ENCODE measurements around the gene PIEZO2.

- TF ChIP-seq, protein P1, sequence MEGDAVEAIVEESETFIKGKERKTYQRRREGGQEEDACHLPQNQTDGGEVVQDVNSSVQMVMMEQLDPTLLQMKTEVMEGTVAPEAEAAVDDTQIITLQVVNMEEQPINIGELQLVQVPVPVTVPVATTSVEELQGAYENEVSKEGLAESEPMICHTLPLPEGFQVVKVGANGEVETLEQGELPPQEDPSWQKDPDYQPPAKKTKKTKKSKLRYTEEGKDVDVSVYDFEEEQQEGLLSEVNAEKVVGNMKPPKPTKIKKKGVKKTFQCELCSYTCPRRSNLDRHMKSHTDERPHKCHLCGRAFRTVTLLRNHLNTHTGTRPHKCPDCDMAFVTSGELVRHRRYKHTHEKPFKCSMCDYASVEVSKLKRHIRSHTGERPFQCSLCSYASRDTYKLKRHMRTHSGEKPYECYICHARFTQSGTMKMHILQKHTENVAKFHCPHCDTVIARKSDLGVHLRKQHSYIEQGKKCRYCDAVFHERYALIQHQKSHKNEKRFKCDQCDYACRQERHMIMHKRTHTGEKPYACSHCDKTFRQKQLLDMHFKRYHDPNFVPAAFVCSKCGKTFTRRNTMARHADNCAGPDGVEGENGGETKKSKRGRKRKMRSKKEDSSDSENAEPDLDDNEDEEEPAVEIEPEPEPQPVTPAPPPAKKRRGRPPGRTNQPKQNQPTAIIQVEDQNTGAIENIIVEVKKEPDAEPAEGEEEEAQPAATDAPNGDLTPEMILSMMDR (IDR thresholded peaks at IDR 0.05), result no peak
- TF ChIP-seq EP300 (IDR thresholded peaks at IDR 0.05), result no peak
These were observed 30.7 kb upstream of the PIEZO2 start for GRCh38 chr18:11179959-11180519.
